DOHH2 (cell line): ENCODE measurements around the gene CALHM6.

Source experiments
- H3F3A ChIP-seq: fragments of 200-600 bp; sonication (generic), shearing (Covaris generic); 2 replicates; pipeline ENCODE4 v1.6.0; 2016; ENCODE audit warnings: antibody characterized with exemption, mild to moderate bottlenecking; ENCODE audit not compliant: control insufficient read depth, insufficient read depth
- H3K27ac ChIP-seq: fragments of 200-600 bp; sonication (generic); 2 replicates; pipeline ENCODE4 v1.5.1; 2014; ENCODE audit warnings: low read depth, mild to moderate bottlenecking, low read length, moderate library complexity
- H3K27me3 ChIP-seq: fragments of 200-600 bp; sonication (generic); 2 replicates; pipeline ENCODE4 v1.6.1; 2014; ENCODE audit warnings: mild to moderate bottlenecking, low read length, mixed read lengths; ENCODE audit not compliant: control insufficient read depth
- H3K36me3 ChIP-seq: fragments of 200-600 bp; sonication (generic); 2 replicates; pipeline ENCODE4 v1.6.1; 2014; ENCODE audit warnings: mild to moderate bottlenecking, low read length, moderate library complexity, mixed read lengths; ENCODE audit not compliant: control insufficient read depth
- H3K4me1 ChIP-seq: fragments of 200-600 bp; sonication (generic); 2 replicates; pipeline ENCODE4 v1.6.1; 2014; ENCODE audit warnings: mild to moderate bottlenecking, low read length, mixed read lengths; ENCODE audit not compliant: control insufficient read depth
- H3K4me2 ChIP-seq: fragments of 200-600 bp; sonication (generic); 2 replicates; pipeline ENCODE4 v1.6.0; 2014; ENCODE audit warnings: mild to moderate bottlenecking, low read length, moderate library complexity
- H3K4me3 ChIP-seq: fragments of 200-600 bp; sonication (generic); 2 replicates; pipeline ENCODE4 v1.5.1; 2014; ENCODE audit warnings: mild to moderate bottlenecking, low read length, mixed read lengths
- H3K79me2 ChIP-seq: fragments of 200-600 bp; sonication (generic); 2 replicates; pipeline ENCODE4 v1.6.1; 2014; ENCODE audit warnings: mild to moderate bottlenecking, low read length, mixed read lengths; ENCODE audit not compliant: control insufficient read depth
- H3K9me2 ChIP-seq: fragments of 200-600 bp; sonication (generic); replicated peaks from 2 replicates; pipeline ENCODE4 v1.6.1; 2014; ENCODE audit warnings: mild to moderate bottlenecking, low read length, mixed read lengths; ENCODE audit not compliant: control insufficient read depth
- H3K9me3 ChIP-seq: fragments of 200-600 bp; sonication (generic); 2 replicates; pipeline ENCODE4 v1.6.1; 2014; ENCODE audit warnings: antibody characterized with exemption, low read length, mixed read lengths; ENCODE audit not compliant: control insufficient read depth, insufficient read depth
- H4K20me1 ChIP-seq: fragments of 200-600 bp; sonication (generic); 2 replicates; pipeline ENCODE4 v1.6.0; 2014; ENCODE audit warnings: low read depth, mild to moderate bottlenecking, antibody characterized with exemption, low read length, moderate library complexity; ENCODE audit not compliant: control insufficient read depth, insufficient read depth
- EZH2phosphoT487 ChIP-seq: fragments of 200-600 bp; sonication (generic); IDR thresholded peaks from 2 replicates; pipeline ENCODE4 v1.6.1; 2017; ENCODE audit warnings: borderline replicate concordance, mild to moderate bottlenecking, antibody characterized with exemption, low read length, moderate library complexity, mixed read lengths
- TF ChIP-seq, protein P1 (sequence below): fragments of 200-600 bp; sonication (generic); IDR thresholded peaks from one replicate; pipeline ENCODE4 v1.5.1; 2014; ENCODE audit warnings: antibody characterized with exemption, mild to moderate bottlenecking, low read depth, low read length; ENCODE audit not compliant: poor library complexity, severe bottlenecking

The CALHM6 gene

DNA sequence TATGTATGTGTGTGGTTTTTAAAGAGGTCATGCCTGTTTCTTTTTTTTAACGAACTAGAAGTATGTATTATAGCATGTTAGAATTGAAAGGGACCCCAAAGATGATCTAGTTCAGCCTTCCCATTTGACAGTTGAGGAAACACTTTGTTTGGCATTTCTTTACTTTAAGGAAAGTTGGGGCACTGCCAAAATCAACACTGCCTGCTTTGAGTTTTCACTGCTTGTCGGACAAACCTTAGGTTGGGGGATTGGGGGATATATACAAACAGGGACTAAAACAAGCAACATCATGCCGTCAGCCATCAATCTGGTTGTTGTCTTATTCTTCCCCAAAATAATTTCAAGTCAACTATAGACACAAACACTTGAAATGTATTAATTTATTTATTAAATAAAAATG is 14.1 kb upstream of the CALHM6 start:
- Histone ChIP-seq H3F3A (no peaks in the 10 kb centered on the region), H3K36me3 (no peaks in the 10 kb centered on the region), H3K79me2 (no peaks in the 10 kb centered on the region), H3K27me3 (peaks cover 24% of the 10 kb centered on the region; the same call in 1 of the 2 replicates), H4K20me1 (no peaks in the 10 kb centered on the region), H3K9me3 (no peaks in the 10 kb centered on the region), H3K4me2 (no peak overlapping the region), H3K4me1 (no peaks in the 10 kb centered on the region), H3K4me3 (no peak overlapping the region), H3K9me2 (no peaks in the 10 kb centered on the region), H3K27ac (no peak overlapping the region)
- TF ChIP-seq, protein P1, sequence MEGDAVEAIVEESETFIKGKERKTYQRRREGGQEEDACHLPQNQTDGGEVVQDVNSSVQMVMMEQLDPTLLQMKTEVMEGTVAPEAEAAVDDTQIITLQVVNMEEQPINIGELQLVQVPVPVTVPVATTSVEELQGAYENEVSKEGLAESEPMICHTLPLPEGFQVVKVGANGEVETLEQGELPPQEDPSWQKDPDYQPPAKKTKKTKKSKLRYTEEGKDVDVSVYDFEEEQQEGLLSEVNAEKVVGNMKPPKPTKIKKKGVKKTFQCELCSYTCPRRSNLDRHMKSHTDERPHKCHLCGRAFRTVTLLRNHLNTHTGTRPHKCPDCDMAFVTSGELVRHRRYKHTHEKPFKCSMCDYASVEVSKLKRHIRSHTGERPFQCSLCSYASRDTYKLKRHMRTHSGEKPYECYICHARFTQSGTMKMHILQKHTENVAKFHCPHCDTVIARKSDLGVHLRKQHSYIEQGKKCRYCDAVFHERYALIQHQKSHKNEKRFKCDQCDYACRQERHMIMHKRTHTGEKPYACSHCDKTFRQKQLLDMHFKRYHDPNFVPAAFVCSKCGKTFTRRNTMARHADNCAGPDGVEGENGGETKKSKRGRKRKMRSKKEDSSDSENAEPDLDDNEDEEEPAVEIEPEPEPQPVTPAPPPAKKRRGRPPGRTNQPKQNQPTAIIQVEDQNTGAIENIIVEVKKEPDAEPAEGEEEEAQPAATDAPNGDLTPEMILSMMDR: no peak
- no peak for TF ChIP-seq EZH2phosphoT487

DNA sequence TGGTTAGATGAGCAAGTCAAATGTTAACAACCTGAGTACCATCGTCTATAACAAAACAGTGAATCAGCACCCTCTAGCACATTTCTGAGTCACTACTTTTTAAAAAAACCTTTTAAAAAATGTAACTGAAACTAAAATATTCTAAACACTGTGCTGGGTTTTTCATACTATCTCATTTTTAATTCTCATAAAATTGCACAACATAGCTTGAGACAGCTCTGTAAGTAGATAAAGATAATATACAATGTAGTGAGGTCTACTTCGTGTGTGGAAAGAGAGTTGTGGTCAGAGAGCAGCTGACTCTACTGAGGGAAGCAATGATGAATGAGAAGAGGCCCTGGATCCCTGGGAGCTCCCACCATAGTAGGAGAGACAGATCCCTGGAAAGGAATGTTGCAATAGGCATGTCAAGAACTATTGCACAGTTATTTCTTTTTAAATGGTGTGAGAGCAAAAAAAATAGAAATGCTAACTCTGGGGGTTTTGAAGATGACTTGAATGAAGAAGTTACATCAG is 13.6 kb upstream of the CALHM6 start:
- H4K20me1 ChIP-seq: no peaks in the 10 kb centered on the region
- no peak overlapping the region for H3K4me3 ChIP-seq
- H3K4me2 ChIP-seq: no peak overlapping the region
- no peaks in the 10 kb centered on the region for H3K79me2 ChIP-seq
- TF ChIP-seq, protein P1: no peak
- TF ChIP-seq EZH2phosphoT487: no peak
- no peaks in the 10 kb centered on the region for H3K9me2 ChIP-seq
- H3K36me3 ChIP-seq: no peaks in the 10 kb centered on the region
- H3F3A ChIP-seq: no peaks in the 10 kb centered on the region
- peaks cover 20% of the 10 kb centered on the region; the same call in 1 of the 2 replicates for H3K27me3 ChIP-seq
- no peak overlapping the region for H3K27ac ChIP-seq
- H3K4me1 ChIP-seq: no peaks in the 10 kb centered on the region
- H3K9me3 ChIP-seq: no peaks in the 10 kb centered on the region

DNA sequence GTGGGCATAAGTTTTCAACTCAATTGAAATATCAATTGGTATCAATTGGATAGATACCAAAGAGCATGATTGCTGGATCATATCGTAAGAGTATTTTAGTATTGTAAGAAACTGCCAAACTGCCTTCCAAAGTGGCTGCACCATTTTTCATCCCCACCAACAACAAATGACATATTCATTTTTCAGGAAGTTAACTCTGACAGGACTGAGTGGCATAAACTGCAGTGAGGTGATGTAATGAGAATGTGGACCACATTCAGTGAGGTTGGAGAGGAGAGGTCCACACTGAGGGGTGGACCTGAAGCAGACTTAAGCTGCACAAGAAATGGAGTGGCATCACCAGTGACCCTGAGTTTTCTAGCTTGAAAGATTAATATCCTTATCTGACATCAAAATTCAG is 11.6 kb upstream of the CALHM6 start:
- TF ChIP-seq EZH2phosphoT487: no peak
- TF ChIP-seq, protein P1: no peak
- Histone ChIP-seq H3K36me3 (no peaks in the 10 kb centered on the region), H3K9me3 (no peaks in the 10 kb centered on the region), H3K27ac (no peak overlapping the region), H3K4me2 (no peak overlapping the region), H3F3A (no peaks in the 10 kb centered on the region), H3K4me3 (no peak overlapping the region), H3K27me3 (peaks cover 9% of the 10 kb centered on the region; the same call in 1 of the 2 replicates), H3K4me1 (no peaks in the 10 kb centered on the region), H3K9me2 (no peaks in the 10 kb centered on the region), H4K20me1 (no peaks in the 10 kb centered on the region), H3K79me2 (no peaks in the 10 kb centered on the region)
